ENCODE results near the gene PRSS2.

DNA sequence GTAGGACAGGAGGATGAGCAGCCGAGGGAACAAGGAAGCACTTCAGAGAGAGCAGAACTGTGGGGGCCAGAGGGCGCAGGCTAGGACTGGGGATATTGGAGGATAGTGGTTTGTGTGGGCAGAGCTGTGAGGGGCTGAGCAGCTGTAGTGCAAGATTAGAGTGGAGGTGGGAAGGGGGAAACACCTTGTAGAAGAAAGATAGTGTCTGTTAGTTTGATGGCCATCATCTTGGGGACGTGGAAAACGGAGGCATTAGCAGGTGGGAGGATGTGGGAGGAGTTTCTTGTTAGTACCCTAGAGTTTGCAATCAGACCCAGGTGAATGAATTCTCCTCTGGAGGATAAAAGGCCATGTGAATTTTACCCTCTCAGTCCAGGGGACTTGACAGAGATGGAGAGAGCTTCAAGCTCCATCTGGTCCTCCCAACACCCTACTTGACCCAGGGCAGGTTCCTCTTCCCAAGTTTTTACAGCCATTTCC lies 34.0 kb downstream of the PRSS2 start:
- TF ChIP-seq, protein P1, sequence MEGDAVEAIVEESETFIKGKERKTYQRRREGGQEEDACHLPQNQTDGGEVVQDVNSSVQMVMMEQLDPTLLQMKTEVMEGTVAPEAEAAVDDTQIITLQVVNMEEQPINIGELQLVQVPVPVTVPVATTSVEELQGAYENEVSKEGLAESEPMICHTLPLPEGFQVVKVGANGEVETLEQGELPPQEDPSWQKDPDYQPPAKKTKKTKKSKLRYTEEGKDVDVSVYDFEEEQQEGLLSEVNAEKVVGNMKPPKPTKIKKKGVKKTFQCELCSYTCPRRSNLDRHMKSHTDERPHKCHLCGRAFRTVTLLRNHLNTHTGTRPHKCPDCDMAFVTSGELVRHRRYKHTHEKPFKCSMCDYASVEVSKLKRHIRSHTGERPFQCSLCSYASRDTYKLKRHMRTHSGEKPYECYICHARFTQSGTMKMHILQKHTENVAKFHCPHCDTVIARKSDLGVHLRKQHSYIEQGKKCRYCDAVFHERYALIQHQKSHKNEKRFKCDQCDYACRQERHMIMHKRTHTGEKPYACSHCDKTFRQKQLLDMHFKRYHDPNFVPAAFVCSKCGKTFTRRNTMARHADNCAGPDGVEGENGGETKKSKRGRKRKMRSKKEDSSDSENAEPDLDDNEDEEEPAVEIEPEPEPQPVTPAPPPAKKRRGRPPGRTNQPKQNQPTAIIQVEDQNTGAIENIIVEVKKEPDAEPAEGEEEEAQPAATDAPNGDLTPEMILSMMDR (IDR thresholded peaks at IDR 0.05; ENCODE audit: low read depth, low read length): no peak
- TF ChIP-seq EZH2phosphoT487 (IDR thresholded peaks at IDR 0.05; ENCODE audit: low read depth): no peak

Measured in OCI-LY3 (cell line).